Measurements from ENCODE around the gene IQSEC1. TPM values are rescaled to one million over a fixed set of nuclear protein-coding genes. Genes with fewer than 3 reads are reported as not detected.

IQSEC1 gene
- polyA plus RNA-seq, 1 donor (not counting 4 experiments of a cell fraction or from before 2014, with no cell fraction given), result 2.8 TPM

- Histone ChIP-seq H3K4me2 (ENCODE audit: control insufficient read depth, extremely low read depth, insufficient read depth, low read depth, low read length) (no peak overlapping the region), H3K9ac (ENCODE audit: control insufficient read depth, extremely low read depth, insufficient read depth, low read length) (no peak overlapping the region), H4K20me1 (ENCODE audit: control insufficient read depth, extremely low read depth, insufficient read depth, low read length) (no peaks in the 10 kb centered on the region), H2AFZ (ENCODE audit: control insufficient read depth, low read length) (no peak overlapping the region), H3K9me3 (ENCODE audit: control insufficient read depth, low read depth, low read length) (no peaks in the 10 kb centered on the region), H3K36me3 (ENCODE audit: control insufficient read depth in 2 of 2, extremely low read depth in 1 of 2, insufficient read depth in 2 of 2, low read length in 2 of 2) (no peaks in the 10 kb centered on the region), H3K9me1 (ENCODE audit: control insufficient read depth, extremely low read depth, insufficient read depth, low read length) (no peaks in the 10 kb centered on the region), H3K4me1 (ENCODE audit: control insufficient read depth, extremely low read depth, insufficient read depth, low read length) (peaks cover 4% of the 10 kb centered on the region), H3K27me3 (ENCODE audit: control insufficient read depth, extremely low read depth, insufficient read depth, low read length) (peaks cover 50% of the 10 kb centered on the region), H3K27ac (ENCODE audit: control insufficient read depth, insufficient read depth, low read length) (no peak overlapping the region), H3K4me3 (ENCODE audit: control insufficient read depth in 2 of 3, extremely low read depth in 1 of 3, insufficient read depth in 2 of 3, low read depth in 1 of 3, low read length in 3 of 3) (no peak overlapping the region), H3K79me2 (ENCODE audit: control insufficient read depth, insufficient read depth, low read length) (no peaks in the 10 kb centered on the region)
- dilution Hi-C loops (cut with MboI; ENCODE audit: extremely low pct_ligation_motif_present, low sequenced_read_pairs), result no loop called here
- FAIRE-seq, result no peak
- no peak for TF ChIP-seq CTCF (optimal IDR thresholded peaks at IDR 0.05 in 1 of 3, IDR thresholded peaks at IDR 0.05 in 1 of 3, conservative IDR thresholded peaks at IDR 0.05 in 1 of 3; ENCODE audit: extremely low read depth in 1 of 3, insufficient read depth in 2 of 3, low read length in 3 of 3)
- TF ChIP-seq EZH2 (IDR thresholded peaks at IDR 0.05; ENCODE audit: low read length), result no peak
- no peak for DNase-seq (ENCODE audit: low read depth, low spot score)
Observed at GRCh38 chr3:13017361-13018042, 55.7 kb downstream of the IQSEC1 start.

- Histone ChIP-seq H3K4me2 (ENCODE audit: control insufficient read depth, extremely low read depth, insufficient read depth, low read depth, low read length) (no peak overlapping the region), H3K36me3 (ENCODE audit: control insufficient read depth in 2 of 2, extremely low read depth in 1 of 2, insufficient read depth in 2 of 2, low read length in 2 of 2) (no peaks in the 10 kb centered on the region), H4K20me1 (ENCODE audit: control insufficient read depth, extremely low read depth, insufficient read depth, low read length) (no peaks in the 10 kb centered on the region), H3K9me3 (ENCODE audit: control insufficient read depth, low read depth, low read length) (no peaks in the 10 kb centered on the region), H3K4me1 (ENCODE audit: control insufficient read depth, extremely low read depth, insufficient read depth, low read length) (peaks cover 4% of the 10 kb centered on the region), H3K4me3 (ENCODE audit: control insufficient read depth in 2 of 3, extremely low read depth in 1 of 3, insufficient read depth in 2 of 3, low read depth in 1 of 3, low read length in 3 of 3) (no peak overlapping the region), H3K27ac (ENCODE audit: control insufficient read depth, insufficient read depth, low read length) (no peak overlapping the region), H3K27me3 (ENCODE audit: control insufficient read depth, extremely low read depth, insufficient read depth, low read length) (peaks cover 44% of the 10 kb centered on the region), H2AFZ (ENCODE audit: control insufficient read depth, low read length) (no peak overlapping the region), H3K9ac (ENCODE audit: control insufficient read depth, extremely low read depth, insufficient read depth, low read length) (no peak overlapping the region), H3K9me1 (ENCODE audit: control insufficient read depth, extremely low read depth, insufficient read depth, low read length) (no peaks in the 10 kb centered on the region), H3K79me2 (ENCODE audit: control insufficient read depth, insufficient read depth, low read length) (no peaks in the 10 kb centered on the region)
- FAIRE-seq (no peak), DNase-seq (ENCODE audit: low read depth, low spot score) (no peak)
- no peak for TF ChIP-seq EZH2 (IDR thresholded peaks at IDR 0.05; ENCODE audit: low read length)
- no peak for TF ChIP-seq CTCF (optimal IDR thresholded peaks at IDR 0.05 in 1 of 3, IDR thresholded peaks at IDR 0.05 in 1 of 3, conservative IDR thresholded peaks at IDR 0.05 in 1 of 3; ENCODE audit: extremely low read depth in 1 of 3, insufficient read depth in 2 of 3, low read length in 3 of 3)
- dilution Hi-C loops (cut with MboI; ENCODE audit: extremely low pct_ligation_motif_present, low sequenced_read_pairs), result no loop called here
Observed at GRCh38 chr3:13016721-13017255, 56.4 kb downstream of the IQSEC1 start.
